HEK293 (cell line): ENCODE measurements around the gene C6orf141.

ENCODE experiments used
- CTCF ChIA-PET: fragments of 350-600 bp; formaldehyde crosslinking; extraction: SDS; loops from one replicate; lab custom pipeline; 2021; ENCODE audit warnings: antibody characterized with exemption; lab: Yijun Ruan, JAX
- POLR2A ChIA-PET: fragments of 300-600 bp; formaldehyde crosslinking; extraction: SDS; loops from one replicate; lab custom pipeline; 2020; ENCODE audit warnings: antibody characterized with exemption, inconsistent platforms; lab: Yijun Ruan, JAX
- H3K27ac ChIP-seq: fragments of 200-500 bp; sonication (Bioruptor generic); 2 replicates; pipeline ENCODE4 v1.5.1; 2014; ENCODE audit warnings: low read depth, low read length, control low read depth, inconsistent platforms; ENCODE audit errors: extremely low read depth
- H3K36me3 ChIP-seq, 2 experiments: fragments of 200-500 bp in 1 of 2; sonication (Bioruptor generic) in 1 of 2; 1 replicate in 1 of 2; 2 replicates in 1 of 2; pipeline ENCODE4 v1.5.1; 2014 to 2017; ENCODE audit warnings: inconsistent platforms in 2 of 2, low read length in 2 of 2; ENCODE audit not compliant: control insufficient read depth in 2 of 2, insufficient read depth in 1 of 2
- H3K4me1 ChIP-seq: fragments of 200-500 bp; sonication (Bioruptor generic); 2 replicates; pipeline ENCODE4 v1.5.1; 2014; ENCODE audit warnings: mild to moderate bottlenecking, low read length, inconsistent platforms; ENCODE audit not compliant: control insufficient read depth, insufficient read depth
- H3K4me3 ChIP-seq: 2 replicates; pipeline ENCODE4 v1.5.1; 2011; ENCODE audit warnings: low read depth, mild to moderate bottlenecking, control low read depth, low read length, moderate library complexity
- H3K9me3 ChIP-seq: fragments of 200-500 bp; sonication (Bioruptor generic); 2 replicates; pipeline ENCODE4 v1.5.1; 2014; ENCODE audit warnings: low read depth, low read length, inconsistent platforms; ENCODE audit not compliant: control insufficient read depth, insufficient read depth
- GLI2 ChIP-seq: fragments of 450-650 bp; formaldehyde crosslinking; IDR thresholded peaks from 2 replicates; pipeline ENCODE4; 2017; ENCODE audit warnings: missing biosample characterization, missing genetic modification characterization, low read depth, borderline replicate concordance
- GLI4 ChIP-seq: fragments of 450-650 bp; formaldehyde crosslinking; IDR thresholded peaks from 2 replicates; pipeline ENCODE4 v1.5.1; 2016; ENCODE audit warnings: missing biosample characterization, missing genetic modification characterization
- KLF8 ChIP-seq: fragments of 450-650 bp; formaldehyde crosslinking; IDR thresholded peaks from 2 replicates; pipeline ENCODE4 v1.5.1; 2016; ENCODE audit warnings: missing biosample characterization, missing genetic modification characterization
- RBAK ChIP-seq: fragments of 450-650 bp; formaldehyde crosslinking; IDR thresholded peaks from 2 replicates; pipeline ENCODE4 v1.5.1; 2016; ENCODE audit warnings: missing biosample characterization, missing genetic modification characterization
- SCRT2 ChIP-seq: fragments of 450-650 bp; formaldehyde crosslinking; IDR thresholded peaks from 2 replicates; pipeline ENCODE4 v1.5.1; 2016; ENCODE audit warnings: missing biosample characterization, missing genetic modification characterization
- SP3 ChIP-seq: fragments of 450-650 bp; formaldehyde crosslinking; IDR thresholded peaks from 2 replicates; pipeline ENCODE4 v1.5.1; 2016; ENCODE audit warnings: missing biosample characterization, missing genetic modification characterization
- YY1 ChIP-seq: fragments of 450-650 bp; formaldehyde crosslinking; IDR thresholded peaks from 2 replicates; pipeline ENCODE4 v1.5.1; 2018; ENCODE audit warnings: missing biosample characterization, missing genetic modification characterization
- ZFP69B ChIP-seq: fragments of 450-650 bp; formaldehyde crosslinking; IDR thresholded peaks from 2 replicates; pipeline ENCODE4 v1.5.1; 2016; ENCODE audit warnings: missing biosample characterization, missing genetic modification characterization
- ZNF155 ChIP-seq: fragments of 450-650 bp; formaldehyde crosslinking; IDR thresholded peaks from 2 replicates; pipeline ENCODE4 v1.5.1; 2016; ENCODE audit warnings: missing biosample characterization, missing genetic modification characterization
- ZNF311 ChIP-seq: fragments of 450-650 bp; formaldehyde crosslinking; IDR thresholded peaks from 2 replicates; pipeline ENCODE4 v1.5.1; 2017; ENCODE audit warnings: missing biosample characterization, missing genetic modification characterization, borderline replicate concordance
- ZNF473 ChIP-seq: fragments of 450-650 bp; formaldehyde crosslinking; IDR thresholded peaks from 2 replicates; pipeline ENCODE4 v1.5.1; 2017; ENCODE audit warnings: missing biosample characterization, missing genetic modification characterization
- ZSCAN23 ChIP-seq: fragments of 450-650 bp; formaldehyde crosslinking; IDR thresholded peaks from 2 replicates; pipeline ENCODE4 v1.5.1; 2016; ENCODE audit warnings: missing biosample characterization, missing genetic modification characterization
- TF ChIP-seq, protein P1 (sequence below): fragments of 450-650 bp; formaldehyde crosslinking; IDR thresholded peaks from 2 replicates; pipeline ENCODE4 v1.5.1; 2016; ENCODE audit warnings: missing biosample characterization, missing genetic modification characterization
- TF ChIP-seq, protein P2 (sequence below): fragments of 450-650 bp; formaldehyde crosslinking; IDR thresholded peaks from 2 replicates; pipeline ENCODE4 v1.5.1; 2016; ENCODE audit warnings: missing biosample characterization, missing genetic modification characterization
- TF ChIP-seq, protein P3 (sequence below): fragments of 450-650 bp; formaldehyde crosslinking; IDR thresholded peaks from 2 replicates; pipeline ENCODE4 v1.5.1; 2016; ENCODE audit warnings: missing biosample characterization, missing genetic modification characterization
- TF ChIP-seq, protein P4 (sequence below): fragments of 450-650 bp; formaldehyde crosslinking; IDR thresholded peaks from 2 replicates; pipeline ENCODE4 v1.5.1; 2016; ENCODE audit warnings: missing biosample characterization, missing genetic modification characterization, borderline replicate concordance
- TF ChIP-seq, protein P5 (sequence below): fragments of 450-650 bp; formaldehyde crosslinking; IDR thresholded peaks from 2 replicates; pipeline ENCODE4 v1.5.1; 2016; ENCODE audit warnings: missing biosample characterization, missing genetic modification characterization
- TF ChIP-seq, protein P6 (sequence below): fragments of 450-650 bp; formaldehyde crosslinking; IDR thresholded peaks from 2 replicates; pipeline ENCODE4 v1.5.1; 2016; ENCODE audit warnings: missing biosample characterization, missing genetic modification characterization
- TF ChIP-seq, protein P7 (sequence below): fragments of 450-650 bp; formaldehyde crosslinking; IDR thresholded peaks from 2 replicates; pipeline ENCODE4 v1.5.1; 2016; ENCODE audit warnings: missing biosample characterization, missing genetic modification characterization

Gene C6orf141

DNA sequence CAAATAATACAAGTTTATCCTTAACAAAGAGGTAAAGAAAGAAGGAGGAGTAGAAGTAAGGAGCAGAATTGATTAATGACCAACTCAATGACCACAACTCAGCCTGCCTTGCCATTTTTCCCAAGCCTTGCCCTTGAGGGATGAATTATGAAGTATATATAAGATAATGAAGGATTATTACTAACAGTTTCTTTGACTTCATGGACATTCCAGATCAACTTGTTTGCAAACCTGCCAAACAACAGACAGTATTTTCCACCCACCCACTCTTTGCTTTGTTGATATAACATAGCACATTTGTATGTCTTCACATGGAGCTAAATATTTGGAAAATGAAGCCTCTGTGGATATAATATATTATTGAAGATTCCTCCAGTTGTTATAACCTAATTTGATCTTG lies 9.9 kb upstream of the C6orf141 start (continued):
- TF ChIP-seq, protein P1, sequence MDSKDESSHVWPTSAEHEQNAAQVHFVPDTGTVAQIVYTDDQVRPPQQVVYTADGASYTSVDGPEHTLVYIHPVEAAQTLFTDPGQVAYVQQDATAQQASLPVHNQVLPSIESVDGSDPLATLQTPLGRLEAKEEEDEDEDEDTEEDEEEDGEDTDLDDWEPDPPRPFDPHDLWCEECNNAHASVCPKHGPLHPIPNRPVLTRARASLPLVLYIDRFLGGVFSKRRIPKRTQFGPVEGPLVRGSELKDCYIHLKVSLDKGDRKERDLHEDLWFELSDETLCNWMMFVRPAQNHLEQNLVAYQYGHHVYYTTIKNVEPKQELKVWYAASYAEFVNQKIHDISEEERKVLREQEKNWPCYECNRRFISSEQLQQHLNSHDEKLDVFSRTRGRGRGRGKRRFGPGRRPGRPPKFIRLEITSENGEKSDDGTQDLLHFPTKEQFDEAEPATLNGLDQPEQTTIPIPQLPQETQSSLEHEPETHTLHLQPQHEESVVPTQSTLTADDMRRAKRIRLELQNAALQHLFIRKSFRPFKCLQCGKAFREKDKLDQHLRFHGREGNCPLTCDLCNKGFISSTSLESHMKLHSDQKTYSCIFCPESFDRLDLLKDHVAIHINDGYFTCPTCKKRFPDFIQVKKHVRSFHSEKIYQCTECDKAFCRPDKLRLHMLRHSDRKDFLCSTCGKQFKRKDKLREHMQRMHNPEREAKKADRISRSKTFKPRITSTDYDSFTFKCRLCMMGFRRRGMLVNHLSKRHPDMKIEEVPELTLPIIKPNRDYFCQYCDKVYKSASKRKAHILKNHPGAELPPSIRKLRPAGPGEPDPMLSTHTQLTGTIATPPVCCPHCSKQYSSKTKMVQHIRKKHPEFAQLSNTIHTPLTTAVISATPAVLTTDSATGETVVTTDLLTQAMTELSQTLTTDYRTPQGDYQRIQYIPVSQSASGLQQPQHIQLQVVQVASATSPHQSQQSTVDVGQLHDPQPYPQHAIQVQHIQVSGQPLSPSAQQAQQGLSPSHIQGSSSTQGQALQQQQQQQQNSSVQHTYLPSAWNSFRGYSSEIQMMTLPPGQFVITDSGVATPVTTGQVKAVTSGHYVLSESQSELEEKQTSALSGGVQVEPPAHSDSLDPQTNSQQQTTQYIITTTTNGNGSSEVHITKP (tag by site-specific recombination), result no peak
- TF ChIP-seq, protein P2, sequence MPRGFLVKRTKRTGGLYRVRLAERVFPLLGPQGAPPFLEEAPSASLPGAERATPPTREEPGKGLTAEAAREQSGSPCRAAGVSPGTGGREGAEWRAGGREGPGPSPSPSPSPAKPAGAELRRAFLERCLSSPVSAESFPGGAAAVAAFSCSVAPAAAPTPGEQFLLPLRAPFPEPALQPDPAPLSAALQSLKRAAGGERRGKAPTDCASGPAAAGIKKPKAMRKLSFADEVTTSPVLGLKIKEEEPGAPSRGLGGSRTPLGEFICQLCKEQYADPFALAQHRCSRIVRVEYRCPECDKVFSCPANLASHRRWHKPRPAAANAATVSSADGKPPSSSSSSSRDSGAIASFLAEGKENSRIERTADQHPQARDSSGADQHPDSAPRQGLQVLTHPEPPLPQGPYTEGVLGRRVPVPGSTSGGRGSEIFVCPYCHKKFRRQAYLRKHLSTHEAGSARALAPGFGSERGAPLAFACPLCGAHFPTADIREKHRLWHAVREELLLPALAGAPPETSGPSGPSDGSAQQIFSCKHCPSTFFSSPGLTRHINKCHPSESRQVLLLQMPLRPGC (tag by site-specific recombination), result no peak
- TF ChIP-seq ZNF311 (tag by site-specific recombination), result no peak

DNA sequence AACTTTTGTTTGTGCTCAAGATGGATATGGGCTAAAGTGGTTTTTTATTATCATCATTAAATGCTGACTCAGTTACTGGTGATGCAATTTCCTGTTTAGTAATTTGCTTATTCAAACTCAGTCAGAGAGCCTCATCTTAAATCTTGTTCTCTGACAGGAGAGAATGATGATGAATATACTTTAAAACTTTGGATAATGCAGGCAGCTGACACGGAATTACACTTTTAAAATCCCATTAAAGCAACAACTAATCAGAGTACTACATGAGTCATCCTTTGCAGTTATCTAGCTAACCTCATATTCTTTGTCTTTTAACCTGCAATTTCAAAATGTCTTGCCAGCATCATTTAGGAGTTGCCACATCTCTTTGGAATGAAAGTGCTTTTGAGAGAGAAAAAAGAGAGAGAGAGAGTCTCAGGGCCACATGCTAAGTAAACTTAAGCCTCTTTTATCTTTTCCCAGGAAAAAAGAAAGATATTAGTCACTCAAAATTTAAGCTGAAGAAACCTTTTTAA lies 9.2 kb upstream of the C6orf141 start:
- no peaks in the 10 kb centered on the region for H3K9me3 ChIP-seq
- ChIA-PET POLR2A (interaction anchor here (0.9 to 5.1 kb wide), 2 partner anchors 11 to 16 kb away, joined by 3 to 39 read pairs; partner anchors contain the start of gene C6orf141), CTCF (interaction anchor here (1.0 to 4.8 kb wide), 5 partner anchors 8 to 66 kb away, joined by 3 to 65 read pairs (median 10); partner anchors contain the start of gene C6orf141)
- H3K36me3 ChIP-seq, result no peaks in the 10 kb centered on the region
- H3K27ac ChIP-seq, result peak overlapping the region; percentile 43; the same call in 1 of the 2 replicates
- no peak overlapping the region for H3K4me3 ChIP-seq
- H3K4me1 ChIP-seq, result peaks cover 15% of the 10 kb centered on the region
- TF ChIP-seq, protein P3, sequence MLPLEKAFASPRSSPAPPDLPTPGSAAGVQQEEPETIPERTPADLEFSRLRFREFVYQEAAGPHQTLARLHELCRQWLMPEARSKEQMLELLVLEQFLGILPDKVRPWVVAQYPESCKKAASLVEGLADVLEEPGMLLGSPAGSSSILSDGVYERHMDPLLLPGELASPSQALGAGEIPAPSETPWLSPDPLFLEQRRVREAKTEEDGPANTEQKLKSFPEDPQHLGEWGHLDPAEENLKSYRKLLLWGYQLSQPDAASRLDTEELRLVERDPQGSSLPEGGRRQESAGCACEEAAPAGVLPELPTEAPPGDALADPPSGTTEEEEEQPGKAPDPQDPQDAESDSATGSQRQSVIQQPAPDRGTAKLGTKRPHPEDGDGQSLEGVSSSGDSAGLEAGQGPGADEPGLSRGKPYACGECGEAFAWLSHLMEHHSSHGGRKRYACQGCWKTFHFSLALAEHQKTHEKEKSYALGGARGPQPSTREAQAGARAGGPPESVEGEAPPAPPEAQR, result peak; percentile 50; the same call in 1 of the 2 replicates
- no peak for TF ChIP-seq YY1 (tag by site-specific recombination)
- no peak for TF ChIP-seq RBAK (tag by site-specific recombination)
- TF ChIP-seq ZNF473 (tag by site-specific recombination), result no peak
- no peak for TF ChIP-seq GLI4 (tag by site-specific recombination)
- TF ChIP-seq, protein P4, sequence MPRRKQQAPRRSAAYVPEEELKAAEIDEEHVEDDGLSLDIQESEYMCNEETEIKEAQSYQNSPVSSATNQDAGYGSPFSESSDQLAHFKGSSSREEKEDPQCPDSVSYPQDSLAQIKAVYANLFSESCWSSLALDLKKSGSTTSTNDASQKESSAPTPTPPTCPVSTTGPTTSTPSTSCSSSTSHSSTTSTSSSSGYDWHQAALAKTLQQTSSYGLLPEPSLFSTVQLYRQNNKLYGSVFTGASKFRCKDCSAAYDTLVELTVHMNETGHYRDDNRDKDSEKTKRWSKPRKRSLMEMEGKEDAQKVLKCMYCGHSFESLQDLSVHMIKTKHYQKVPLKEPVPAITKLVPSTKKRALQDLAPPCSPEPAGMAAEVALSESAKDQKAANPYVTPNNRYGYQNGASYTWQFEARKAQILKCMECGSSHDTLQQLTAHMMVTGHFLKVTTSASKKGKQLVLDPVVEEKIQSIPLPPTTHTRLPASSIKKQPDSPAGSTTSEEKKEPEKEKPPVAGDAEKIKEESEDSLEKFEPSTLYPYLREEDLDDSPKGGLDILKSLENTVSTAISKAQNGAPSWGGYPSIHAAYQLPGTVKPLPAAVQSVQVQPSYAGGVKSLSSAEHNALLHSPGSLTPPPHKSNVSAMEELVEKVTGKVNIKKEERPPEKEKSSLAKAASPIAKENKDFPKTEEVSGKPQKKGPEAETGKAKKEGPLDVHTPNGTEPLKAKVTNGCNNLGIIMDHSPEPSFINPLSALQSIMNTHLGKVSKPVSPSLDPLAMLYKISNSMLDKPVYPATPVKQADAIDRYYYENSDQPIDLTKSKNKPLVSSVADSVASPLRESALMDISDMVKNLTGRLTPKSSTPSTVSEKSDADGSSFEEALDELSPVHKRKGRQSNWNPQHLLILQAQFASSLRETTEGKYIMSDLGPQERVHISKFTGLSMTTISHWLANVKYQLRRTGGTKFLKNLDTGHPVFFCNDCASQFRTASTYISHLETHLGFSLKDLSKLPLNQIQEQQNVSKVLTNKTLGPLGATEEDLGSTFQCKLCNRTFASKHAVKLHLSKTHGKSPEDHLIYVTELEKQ (tag by site-specific recombination), result peak; percentile 99
- no peak for TF ChIP-seq ZNF155 (tag by site-specific recombination)
- peak; percentile 65; the same call in 1 of the 2 replicates for TF ChIP-seq GLI2 (tag by site-specific recombination)
- peak; percentile 87 for TF ChIP-seq KLF8 (tag by site-specific recombination)
- TF ChIP-seq ZSCAN23, result peak; percentile 86; the same call in 1 of the 2 replicates
- peak; percentile 67 for TF ChIP-seq SP3
- TF ChIP-seq, protein P5, sequence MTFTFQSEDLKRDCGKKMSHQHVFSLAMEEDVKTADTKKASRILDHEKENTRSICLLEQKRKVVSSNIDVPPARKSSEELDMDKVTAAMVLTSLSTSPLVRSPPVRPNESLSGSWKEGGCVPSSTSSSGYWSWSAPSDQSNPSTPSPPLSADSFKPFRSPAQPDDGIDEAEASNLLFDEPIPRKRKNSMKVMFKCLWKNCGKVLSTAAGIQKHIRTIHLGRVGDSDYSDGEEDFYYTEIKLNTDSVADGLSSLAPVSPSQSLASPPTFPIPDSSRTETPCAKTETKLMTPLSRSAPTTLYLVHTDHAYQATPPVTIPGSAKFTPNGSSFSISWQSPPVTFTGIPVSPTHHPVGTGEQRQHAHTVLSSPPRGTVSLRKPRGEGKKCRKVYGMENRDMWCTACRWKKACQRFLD (tag by site-specific recombination), result no peak
- TF ChIP-seq, protein P6, sequence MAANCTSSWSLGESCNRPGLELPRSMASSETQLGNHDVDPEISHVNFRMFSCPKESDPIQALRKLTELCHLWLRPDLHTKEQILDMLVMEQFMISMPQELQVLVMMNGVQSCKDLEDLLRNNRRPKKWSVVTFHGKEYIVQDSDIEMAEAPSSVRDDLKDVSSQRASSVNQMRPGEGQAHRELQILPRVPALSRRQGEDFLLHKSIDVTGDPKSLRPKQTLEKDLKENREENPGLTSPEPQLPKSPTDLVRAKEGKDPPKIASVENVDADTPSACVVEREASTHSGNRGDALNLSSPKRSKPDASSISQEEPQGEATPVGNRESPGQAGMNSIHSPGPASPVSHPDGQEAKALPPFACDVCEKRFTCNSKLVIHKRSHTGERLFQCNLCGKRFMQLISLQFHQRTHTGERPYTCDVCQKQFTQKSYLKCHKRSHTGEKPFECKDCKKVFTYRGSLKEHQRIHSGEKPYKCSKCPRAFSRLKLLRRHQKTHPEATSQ, result no peak
- TF ChIP-seq ZFP69B (tag by site-specific recombination), result peak; percentile 81
- TF ChIP-seq, protein P7, sequence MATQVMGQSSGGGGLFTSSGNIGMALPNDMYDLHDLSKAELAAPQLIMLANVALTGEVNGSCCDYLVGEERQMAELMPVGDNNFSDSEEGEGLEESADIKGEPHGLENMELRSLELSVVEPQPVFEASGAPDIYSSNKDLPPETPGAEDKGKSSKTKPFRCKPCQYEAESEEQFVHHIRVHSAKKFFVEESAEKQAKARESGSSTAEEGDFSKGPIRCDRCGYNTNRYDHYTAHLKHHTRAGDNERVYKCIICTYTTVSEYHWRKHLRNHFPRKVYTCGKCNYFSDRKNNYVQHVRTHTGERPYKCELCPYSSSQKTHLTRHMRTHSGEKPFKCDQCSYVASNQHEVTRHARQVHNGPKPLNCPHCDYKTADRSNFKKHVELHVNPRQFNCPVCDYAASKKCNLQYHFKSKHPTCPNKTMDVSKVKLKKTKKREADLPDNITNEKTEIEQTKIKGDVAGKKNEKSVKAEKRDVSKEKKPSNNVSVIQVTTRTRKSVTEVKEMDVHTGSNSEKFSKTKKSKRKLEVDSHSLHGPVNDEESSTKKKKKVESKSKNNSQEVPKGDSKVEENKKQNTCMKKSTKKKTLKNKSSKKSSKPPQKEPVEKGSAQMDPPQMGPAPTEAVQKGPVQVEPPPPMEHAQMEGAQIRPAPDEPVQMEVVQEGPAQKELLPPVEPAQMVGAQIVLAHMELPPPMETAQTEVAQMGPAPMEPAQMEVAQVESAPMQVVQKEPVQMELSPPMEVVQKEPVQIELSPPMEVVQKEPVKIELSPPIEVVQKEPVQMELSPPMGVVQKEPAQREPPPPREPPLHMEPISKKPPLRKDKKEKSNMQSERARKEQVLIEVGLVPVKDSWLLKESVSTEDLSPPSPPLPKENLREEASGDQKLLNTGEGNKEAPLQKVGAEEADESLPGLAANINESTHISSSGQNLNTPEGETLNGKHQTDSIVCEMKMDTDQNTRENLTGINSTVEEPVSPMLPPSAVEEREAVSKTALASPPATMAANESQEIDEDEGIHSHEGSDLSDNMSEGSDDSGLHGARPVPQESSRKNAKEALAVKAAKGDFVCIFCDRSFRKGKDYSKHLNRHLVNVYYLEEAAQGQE, result no peak
- TF ChIP-seq SCRT2 (tag by site-specific recombination), result peak; percentile 66
